Ishikawa (cell line): ENCODE measurements around the gene MAP3K13.

ENCODE experiments used
- CEBPB ChIP-seq: IDR thresholded peaks from 2 replicates; pipeline ENCODE4 v1.6.1; 2012
- CREB1 ChIP-seq: IDR thresholded peaks from 2 replicates; pipeline ENCODE4 v1.6.1; 2012; ENCODE audit warnings: low read depth
- EP300 ChIP-seq: IDR thresholded peaks from 2 replicates; pipeline ENCODE4 v1.6.1; 2012; ENCODE audit warnings: borderline replicate concordance
- FOXM1 ChIP-seq: IDR thresholded peaks from 2 replicates; pipeline ENCODE4 v1.6.1; 2012; ENCODE audit warnings: low read depth, borderline replicate concordance
- NFIC ChIP-seq: IDR thresholded peaks from 2 replicates; pipeline ENCODE4 v1.6.1; 2012
- REST ChIP-seq: IDR thresholded peaks from 2 replicates; pipeline ENCODE4 v1.6.1; 2012; ENCODE audit warnings: low read depth, mild to moderate bottlenecking
- TAF1 ChIP-seq: IDR thresholded peaks from 2 replicates; pipeline ENCODE4 v1.6.1; 2012; ENCODE audit warnings: low read depth, mild to moderate bottlenecking
- TCF12 ChIP-seq: IDR thresholded peaks from 2 replicates; pipeline ENCODE4 v1.6.1; 2012; ENCODE audit warnings: low read depth
- TEAD4 ChIP-seq: IDR thresholded peaks from 2 replicates; pipeline ENCODE4 v1.6.1; 2012
- USF1 ChIP-seq: IDR thresholded peaks from 2 replicates; pipeline ENCODE4 v1.6.1; 2012
- YY1 ChIP-seq: IDR thresholded peaks from 2 replicates; pipeline ENCODE4 v1.6.1; 2012; ENCODE audit warnings: low read depth
- ZBTB7A ChIP-seq: IDR thresholded peaks from 2 replicates; pipeline ENCODE4 v1.6.1; 2012; ENCODE audit warnings: low read depth

- TF ChIP-seq FOXM1 = no peak
- no peak for TF ChIP-seq EP300
- TF ChIP-seq ZBTB7A = no peak
- TF ChIP-seq TAF1 = no peak
- no peak for TF ChIP-seq NFIC
- no peak for TF ChIP-seq REST
- no peak for TF ChIP-seq TCF12
- TF ChIP-seq YY1 = no peak
- no peak for TF ChIP-seq TEAD4
- no peak for TF ChIP-seq CEBPB
- TF ChIP-seq USF1 = no peak
- no peak for TF ChIP-seq CREB1
Measured at GRCh38 chr3:185387646-185388045, 24.7 kb downstream of the MAP3K13 start.
